HepG2 (cell line): ENCODE data around the gene GRPEL2. TPM values are rescaled to one million over a fixed set of nuclear protein-coding genes. Genes with fewer than 3 reads are reported as not detected.

Experiments used
- ATAC-seq: fragments of 200-7000 bp; cut with Tn5 transposase; 3 replicates; pipeline ENCODE4 v1.9.1; 2020; ENCODE audit warnings: mild to moderate bottlenecking, moderate library complexity
- BruUV-seq: library from RNA; stranded (reverse); fragments of 400-500 nt; replicated peaks from 2 replicates; lab custom pipeline; 2021; lab: Mats Ljungman, UMichigan
- CTCF ChIA-PET: fragments of 300-600 bp; formaldehyde crosslinking; extraction: SDS; loops from one replicate; lab custom pipeline; 2021; ENCODE audit warnings: low total read pairs, inconsistent platforms, low intra/inter-chr PET ratio; lab: Yijun Ruan, JAX
- POLR2A ChIA-PET: fragments of 350-600 bp; sonication (Branson Sonifier 250); formaldehyde crosslinking; loops from one replicate; lab custom pipeline; 2020; ENCODE audit warnings: antibody characterized with exemption, inconsistent platforms; lab: Yijun Ruan, JAX
- DNase-seq: peaks from one replicate; pipeline ENCODE4 v3.0.0-alpha.2; 2015; ENCODE audit warnings: low spot score
- FAIRE-seq: peaks from 3 replicates; lab custom pipeline; 2011; peaks lifted over from hg19 to GRCh38; lab: Jason Lieb, UNC
- H2AFZ ChIP-seq: one replicate; pipeline ENCODE4 v1.6.1; 2011; ENCODE audit warnings: low read length, inconsistent platforms
- H3K27ac ChIP-seq: fragments of 300-600 bp; 3 replicates; pipeline ENCODE4 v1.8.0; 2011; ENCODE audit warnings: mixed run types, mild to moderate bottlenecking, mixed read lengths, low read length, inconsistent platforms; ENCODE audit not compliant: insufficient read depth; ENCODE audit errors: extremely low read length
- H3K27me3 ChIP-seq, 2 experiments: fragments of 200-600 bp in 1 of 2; 2 replicates in 1 of 2; 3 replicates in 1 of 2; pipeline versions ENCODE4 v1.6.0 to v1.8.0; 2011; ENCODE audit warnings: low read length in 2 of 2, mild to moderate bottlenecking in 2 of 2, moderate library complexity in 2 of 2, inconsistent platforms in 1 of 2; ENCODE audit not compliant: insufficient read depth in 2 of 2, control insufficient read depth in 1 of 2
- H3K36me3 ChIP-seq, 2 experiments: fragments of 200-600 bp in 1 of 2; replicated peaks in 1 of 2; 2 replicates in 1 of 2; 3 replicates in 1 of 2; pipeline versions ENCODE4 v1.5.1 to v1.8.0; 2011; ENCODE audit warnings: low read length in 2 of 2, inconsistent platforms in 1 of 2; ENCODE audit not compliant: insufficient read depth in 2 of 2, control insufficient read depth in 1 of 2
- H3K4me1 ChIP-seq: 2 replicates; pipeline ENCODE4 v1.5.1; 2012; ENCODE audit warnings: low read length, inconsistent platforms; ENCODE audit not compliant: insufficient read depth
- H3K4me2 ChIP-seq: 2 replicates; pipeline ENCODE4 v1.6.0; 2011; ENCODE audit warnings: low read depth, low read length, inconsistent platforms
- H3K4me3 ChIP-seq, 3 experiments: fragments of 200-600 bp in 1 of 3; sonication (generic), shearing (Covaris generic) in 1 of 3; replicated peaks in 1 of 3; 2 replicates each; pipeline ENCODE4 v1.5.1; 2011 to 2016; ENCODE audit warnings: low read length in 3 of 3, inconsistent platforms in 2 of 3, low read depth in 2 of 3, mild to moderate bottlenecking in 2 of 3, control low read depth in 1 of 3, mixed read lengths in 1 of 3; ENCODE audit not compliant: insufficient read depth in 1 of 3
- H3K79me2 ChIP-seq: one replicate; pipeline ENCODE4 v1.6.1; 2011; ENCODE audit warnings: low read length, inconsistent platforms; ENCODE audit not compliant: insufficient read depth
- H3K9ac ChIP-seq: 2 replicates; pipeline ENCODE4 v1.6.0; 2011; ENCODE audit warnings: mild to moderate bottlenecking, low read depth, low read length, inconsistent platforms; ENCODE audit not compliant: insufficient read depth
- H3K9me3 ChIP-seq: 2 replicates; pipeline ENCODE4 v1.5.1; 2012; ENCODE audit warnings: mild to moderate bottlenecking, low read length
- H4K20me1 ChIP-seq: 2 replicates; pipeline ENCODE4 v1.6.0; 2011; ENCODE audit warnings: inconsistent platforms, mild to moderate bottlenecking, low read length, moderate library complexity; ENCODE audit not compliant: insufficient read depth
- AGO1 ChIP-seq: fragments of 200-400 bp; formaldehyde crosslinking; IDR thresholded peaks from 2 replicates; pipeline ENCODE4 v1.6.1; 2017; ENCODE audit warnings: mild to moderate bottlenecking, low read depth, low read length, moderate library complexity; ENCODE audit not compliant: poor library complexity, severe bottlenecking
- AHR ChIP-seq: IDR thresholded peaks from 2 replicates; pipeline ENCODE4 v1.6.1; 2018; ENCODE audit warnings: missing genetic modification reagents, missing compliant biosample characterization
- CBX5 ChIP-seq: sonication (generic); formaldehyde crosslinking; IDR thresholded peaks from 2 replicates; pipeline ENCODE4 v1.4.0; 2020; ENCODE audit warnings: missing genetic modification reagents, borderline replicate concordance
- ERF ChIP-seq: IDR thresholded peaks from 2 replicates; pipeline ENCODE4 v1.6.1; 2018; ENCODE audit warnings: missing biosample characterization, missing genetic modification reagents
- FOSL2 ChIP-seq: sonication (generic); formaldehyde crosslinking; IDR thresholded peaks from 2 replicates; pipeline ENCODE4 v1.4.0; 2020; ENCODE audit warnings: missing genetic modification reagents
- HIVEP1 ChIP-seq: sonication (generic); formaldehyde crosslinking; IDR thresholded peaks from 2 replicates; pipeline ENCODE4 v1.4.0; 2020; ENCODE audit warnings: mild to moderate bottlenecking, missing genetic modification reagents
- JUN ChIP-seq: sonication (generic); formaldehyde crosslinking; IDR thresholded peaks from 2 replicates; pipeline ENCODE4 v1.4.0; 2020; ENCODE audit warnings: mild to moderate bottlenecking, missing genetic modification reagents
- MAF1 ChIP-seq: sonication (generic); formaldehyde crosslinking; IDR thresholded peaks from 2 replicates; pipeline ENCODE4 v1.5.0; 2020; ENCODE audit warnings: missing genetic modification reagents, borderline replicate concordance
- NFRKB ChIP-seq: fragments of 450-650 bp; IDR thresholded peaks from 2 replicates; pipeline ENCODE4 v1.6.1; 2017
- TMF1 ChIP-seq: sonication (generic); formaldehyde crosslinking; IDR thresholded peaks from 2 replicates; pipeline ENCODE4 v1.8.1; 2022; ENCODE audit warnings: low read depth, missing genetic modification reagents
- ZBTB8A ChIP-seq: sonication (generic); formaldehyde crosslinking; IDR thresholded peaks from 2 replicates; pipeline ENCODE4 v1.4.0; 2020; ENCODE audit warnings: mild to moderate bottlenecking, low read depth, missing genetic modification reagents, borderline replicate concordance
- ZNF10 ChIP-seq: sonication (generic); formaldehyde crosslinking; IDR thresholded peaks from 2 replicates; pipeline ENCODE4 v1.4.0; 2020; ENCODE audit warnings: mild to moderate bottlenecking, low read depth, missing genetic modification reagents, borderline replicate concordance
- ZNF101 ChIP-seq: sonication (generic); formaldehyde crosslinking; IDR thresholded peaks from 2 replicates; pipeline ENCODE4 v1.4.0; 2020; ENCODE audit warnings: mild to moderate bottlenecking, low read depth, missing genetic modification reagents, borderline replicate concordance
- ZNF256 ChIP-seq: sonication (generic); formaldehyde crosslinking; conservative IDR thresholded peaks from 2 replicates; pipeline ENCODE4 v1.4.0; 2020; ENCODE audit warnings: missing genetic modification reagents
- ZNF430 ChIP-seq: sonication (generic); formaldehyde crosslinking; IDR thresholded peaks from 2 replicates; pipeline ENCODE4 v1.9.0; 2021; ENCODE audit warnings: mild to moderate bottlenecking, missing genetic modification reagents
- ZNF572 ChIP-seq: sonication (generic); formaldehyde crosslinking; IDR thresholded peaks from 2 replicates; pipeline ENCODE4 v1.5.1; 2020; ENCODE audit warnings: mild to moderate bottlenecking, missing genetic modification reagents
- ZNF775 ChIP-seq: sonication (generic); formaldehyde crosslinking; IDR thresholded peaks from 2 replicates; pipeline ENCODE4 v1.4.0; 2020; ENCODE audit warnings: missing genetic modification reagents, mild to moderate bottlenecking, moderate library complexity, borderline replicate concordance
- ZNF788 ChIP-seq: sonication (generic); formaldehyde crosslinking; IDR thresholded peaks from 2 replicates; pipeline ENCODE4 v1.5.0; 2020; ENCODE audit warnings: mild to moderate bottlenecking, missing genetic modification reagents, borderline replicate concordance
- ZNF792 ChIP-seq: IDR thresholded peaks from 2 replicates; pipeline ENCODE4 v1.6.1; 2016
- WGBS: methylation state at CpG from one replicate; pipeline ENCODE4 v1.1.6; 2017; ENCODE audit warnings: low lambda C conversion rate; 5-methylcytosine and 5-hydroxymethylcytosine counted together
- in situ Hi-C: cut with HindIII; loops from 2 replicates; pipeline ENCODE4 v1.10.0; 2017; ENCODE audit warnings: low pct_unique_long_range_greater_than_20kb; ENCODE audit not compliant: extremely low pct_ligation_motif_present
- intact Hi-C: fragments of 100-400 bp; cut with micrococcal nuclease; formaldehyde crosslinking; loops from one replicate; pipeline ENCODE4 v1.10.0; 2022; ENCODE audit not compliant: unreplicated experiment
- polyA plus RNA-seq, 8 experiments: library from polyadenylated mRNA; depleted of rRNA in 3 of 8; stranded (reverse) in 7 of 8; unstranded in 1 of 8; fragments of >200 nt; fragmentation: Illumina TruSeq in 4 of 8; extraction: Trizol in 4 of 8; gene quantifications; 2 replicates each; pipeline versions ENCODE4 v1.2.1 to v1.2.3, GENCODE V29; 2011 to 2016; ENCODE audit warnings: low read depth in 4 of 8, missing spikeins in 1 of 8, mixed read lengths in 1 of 8; ENCODE audit not compliant: insufficient read depth in 1 of 8
- total RNA-seq, 5 experiments: library from RNA; depleted of rRNA; stranded (reverse); fragments of >200 nt; fragmentation: Illumina TruSeq; extraction: Trizol; gene quantifications; 2 replicates each; pipeline ENCODE4 v1.2.3, GENCODE V29; 2016; ENCODE audit warnings: low read depth in 1 of 5
- TF ChIP-seq, protein P1 (sequence below): sonication (generic); formaldehyde crosslinking; IDR thresholded peaks from 2 replicates; pipeline ENCODE4 v1.5.1; 2020; ENCODE audit warnings: missing genetic modification reagents, mild to moderate bottlenecking, borderline replicate concordance

GRPEL2 gene
- total and polyA plus RNA-seq, 2 of the 13 experiments (the other 11 are each of a cell fraction or from before 2014, with no cell fraction given): 13.1 to 16.6 TPM

DNA sequence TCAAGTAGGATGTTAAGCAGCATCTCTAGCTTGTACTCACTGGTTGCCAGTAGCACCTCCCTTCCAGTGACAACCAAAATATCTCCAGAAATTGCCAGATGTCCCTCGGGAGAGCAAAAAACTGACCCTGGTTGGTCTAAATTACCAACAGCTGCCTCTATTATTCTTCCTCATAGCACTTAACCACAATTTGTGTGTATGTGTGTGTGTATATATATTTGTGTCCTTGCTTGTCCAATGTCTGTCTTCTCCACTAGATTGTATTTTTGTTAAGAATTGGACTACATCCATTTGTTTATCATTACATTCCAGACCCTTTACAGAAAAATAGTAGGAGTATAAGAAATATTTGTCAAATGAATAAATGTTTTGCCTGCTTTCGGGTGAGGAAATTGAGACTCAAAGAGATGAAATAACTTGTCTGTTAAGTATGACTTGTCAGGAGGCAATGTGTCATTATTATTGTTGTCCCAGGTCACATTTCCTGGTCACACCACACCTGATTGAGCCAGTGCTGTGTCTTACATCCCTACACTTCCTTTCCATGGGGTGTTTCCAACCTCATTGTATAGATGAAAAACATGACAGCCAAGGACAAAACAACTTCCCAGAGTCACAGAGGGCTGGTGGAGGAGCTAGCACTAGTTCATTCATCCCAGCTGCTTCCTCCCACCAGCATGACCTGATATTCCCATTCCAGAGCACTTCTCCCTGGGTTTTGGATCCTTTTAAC lies 11.4 kb upstream of the GRPEL2 start (continued):
- TF ChIP-seq, protein P1, sequence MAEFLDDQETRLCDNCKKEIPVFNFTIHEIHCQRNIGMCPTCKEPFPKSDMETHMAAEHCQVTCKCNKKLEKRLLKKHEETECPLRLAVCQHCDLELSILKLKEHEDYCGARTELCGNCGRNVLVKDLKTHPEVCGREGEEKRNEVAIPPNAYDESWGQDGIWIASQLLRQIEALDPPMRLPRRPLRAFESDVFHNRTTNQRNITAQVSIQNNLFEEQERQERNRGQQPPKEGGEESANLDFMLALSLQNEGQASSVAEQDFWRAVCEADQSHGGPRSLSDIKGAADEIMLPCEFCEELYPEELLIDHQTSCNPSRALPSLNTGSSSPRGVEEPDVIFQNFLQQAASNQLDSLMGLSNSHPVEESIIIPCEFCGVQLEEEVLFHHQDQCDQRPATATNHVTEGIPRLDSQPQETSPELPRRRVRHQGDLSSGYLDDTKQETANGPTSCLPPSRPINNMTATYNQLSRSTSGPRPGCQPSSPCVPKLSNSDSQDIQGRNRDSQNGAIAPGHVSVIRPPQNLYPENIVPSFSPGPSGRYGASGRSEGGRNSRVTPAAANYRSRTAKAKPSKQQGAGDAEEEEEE (CRISPR knock-in tag): no peak
- TF ChIP-seq ZNF572 (CRISPR knock-in tag): no peak
- TF ChIP-seq ZBTB8A (CRISPR knock-in tag): no peak
- TF ChIP-seq CBX5 (CRISPR knock-in tag): no peak
- TF ChIP-seq, all 625 proteins: peak for 0

DNA sequence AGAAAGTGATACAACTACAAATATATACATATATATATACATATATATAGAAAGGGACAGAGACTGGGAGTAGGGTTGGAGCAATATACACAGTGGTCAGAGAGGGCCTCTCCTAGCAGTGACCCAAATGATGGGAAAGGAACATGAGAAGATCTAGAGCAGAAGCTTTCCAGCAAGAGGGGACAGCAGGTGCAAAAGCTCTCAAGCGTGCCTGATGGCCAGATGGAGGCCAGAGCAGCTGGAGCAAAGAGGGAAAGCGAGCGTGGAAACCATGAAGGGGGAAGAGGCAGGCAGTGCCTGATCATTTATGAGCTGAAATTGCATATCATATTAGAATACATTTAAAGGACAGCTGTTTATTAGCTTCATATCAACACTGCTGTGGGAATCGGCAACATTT lies 7.6 kb upstream of the GRPEL2 start:
- no peak for DNase-seq
- H3K27me3 ChIP-seq: no peaks in the 10 kb centered on the region
- peaks cover 20% of the 10 kb centered on the region for H3K4me1 ChIP-seq
- intact Hi-C loops: no loop called here
- H3K27ac ChIP-seq: no peak overlapping the region
- in situ Hi-C loops: no loop called here
- TF ChIP-seq ZNF10 (CRISPR knock-in tag): no peak
- no peak for TF ChIP-seq ERF
- no peak for TF ChIP-seq NFRKB
- no peak for TF ChIP-seq ZNF572 (CRISPR knock-in tag)
- no peak for TF ChIP-seq ZNF792 (CRISPR knock-in tag)
- TF ChIP-seq MAF1: no peak
- no peak for TF ChIP-seq ZNF256
- TF ChIP-seq AHR (CRISPR knock-in tag): no peak
- TF ChIP-seq HIVEP1 (CRISPR knock-in tag): no peak
- TF ChIP-seq ZNF775: no peak
- no peak for TF ChIP-seq FOSL2 (CRISPR knock-in tag)
- no peak for TF ChIP-seq AGO1
- TF ChIP-seq TMF1 (CRISPR knock-in tag): no peak
- no peak for TF ChIP-seq JUN (CRISPR knock-in tag)
- TF ChIP-seq ZNF788 (CRISPR knock-in tag): no peak
- TF ChIP-seq ZNF430 (CRISPR knock-in tag): no peak
- no peak for TF ChIP-seq ZNF101 (CRISPR knock-in tag)
- TF ChIP-seq, all 625 proteins: peak for 0
- Histone ChIP-seq H3K4me3 (no peak overlapping the region), H3K36me3 (no peaks in the 10 kb centered on the region), H3K9me3 (no peaks in the 10 kb centered on the region), H3K4me2 (no peak overlapping the region), H3K9ac (no peak overlapping the region), H2AFZ (no peak overlapping the region), H3K79me2 (no peaks in the 10 kb centered on the region), H4K20me1 (no peaks in the 10 kb centered on the region)
- no TSS peak for BruUV-seq
- 95% methylated on average over 4 of the region's 4 CpGs for WGBS
- CTCF ChIA-PET: no interaction called here
- no peak for FAIRE-seq
- POLR2A ChIA-PET: interaction anchor here (2.0 kb wide), 1 partner anchor 17 kb away, joined by 7 read pairs; no protein-coding TSS in a partner anchor
- ATAC-seq: no peak
